GM10847 (cell line): ENCODE data around the gene MGAM2.

Experiments used
- POLR2A ChIP-seq: IDR thresholded peaks from 2 replicates; pipeline ENCODE4 v1.6.1; 2011; ENCODE audit not compliant: insufficient read length; ENCODE audit errors: extremely low read depth

MGAM2 gene

GRCh38 chr7:142185069-142185468 lies 73.6 kb downstream of the MGAM2 start:
- no peak for TF ChIP-seq POLR2A

- TF ChIP-seq POLR2A = no peak
These were observed 74.3 kb downstream of the MGAM2 start for GRCh38 chr7:142185801-142186200.

- no peak for TF ChIP-seq POLR2A
These were observed 76.6 kb downstream of the MGAM2 start for GRCh38 chr7:142188154-142188553.

- no peak for TF ChIP-seq POLR2A
These were observed 77.3 kb downstream of the MGAM2 start for GRCh38 chr7:142188846-142189245.

DNA sequence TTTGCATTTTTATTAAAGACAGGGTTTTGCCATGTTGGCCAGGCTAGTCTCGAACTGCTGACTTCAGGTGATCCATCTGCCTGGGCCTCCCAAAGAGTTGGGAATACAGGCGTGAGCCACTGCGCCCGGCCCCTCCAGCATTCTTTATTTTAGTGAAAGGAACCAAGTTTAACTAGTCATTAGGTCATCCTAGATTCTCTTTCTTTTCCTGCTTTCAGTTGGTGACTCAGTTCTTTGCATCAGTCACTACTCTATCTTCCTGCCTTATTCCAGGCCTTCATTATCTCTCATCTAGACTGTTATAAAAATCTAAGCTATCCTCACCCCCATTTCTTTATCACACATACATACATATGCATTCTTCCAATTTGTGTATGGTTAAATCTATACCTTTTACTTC lies 82.7 kb downstream of the MGAM2 start:
- no peak for TF ChIP-seq POLR2A

- no peak for TF ChIP-seq POLR2A
These were observed 84.7 kb downstream of the MGAM2 start for GRCh38 chr7:142196066-142196840.

DNA sequence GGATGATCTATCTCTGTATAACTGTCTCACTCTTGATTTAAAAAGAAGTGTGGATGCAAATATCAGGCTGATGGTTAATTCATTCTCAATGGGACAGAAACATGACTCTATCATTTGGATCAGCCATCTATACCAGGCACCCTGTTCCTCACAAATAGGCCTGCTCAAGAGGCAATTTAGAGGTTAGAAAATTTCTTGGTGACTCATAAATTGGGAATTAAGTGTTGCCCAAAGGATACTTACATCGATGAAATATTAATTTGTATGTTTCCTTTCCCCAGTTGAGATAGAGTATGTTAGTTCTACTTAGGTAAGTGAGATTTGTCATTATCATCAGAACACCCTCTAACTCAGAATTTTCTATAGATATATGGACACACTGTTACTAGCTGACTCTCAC lies 88.7 kb downstream of the MGAM2 start:
- no peak for TF ChIP-seq POLR2A

- no peak for TF ChIP-seq POLR2A
These were observed 117.1 kb downstream of the MGAM2 start for GRCh38 chr7:142228537-142229104.

DNA sequence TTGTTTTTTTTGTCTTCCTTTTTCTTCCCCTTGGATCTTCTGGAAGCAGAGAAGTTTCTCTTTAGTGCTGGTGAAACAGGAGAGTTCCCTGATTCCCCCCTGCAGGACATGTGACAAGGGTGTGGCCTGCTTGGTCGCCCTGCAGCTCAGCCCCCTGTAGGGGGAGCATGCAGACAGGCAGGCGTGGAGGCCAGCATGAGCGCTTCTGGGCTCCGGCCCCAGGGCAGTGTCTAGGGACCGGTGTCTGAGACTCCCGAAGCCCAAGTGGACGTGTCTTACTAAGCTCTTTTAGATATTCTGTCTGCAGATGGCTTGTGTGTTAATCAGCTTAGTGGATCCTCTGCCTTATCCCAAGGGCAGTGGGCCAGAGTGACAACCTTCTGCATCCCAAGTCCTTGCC lies 120.2 kb downstream of the MGAM2 start:
- TF ChIP-seq POLR2A = no peak

GRCh38 chr7:142240546-142240945 lies 129.0 kb downstream of the MGAM2 start:
- TF ChIP-seq POLR2A = no peak

- TF ChIP-seq POLR2A = no peak
These were observed 132.3 kb downstream of the MGAM2 start for GRCh38 chr7:142243823-142244222.

GRCh38 chr7:142248166-142249160 lies 136.9 kb downstream of the MGAM2 start:
- TF ChIP-seq POLR2A = no peak

DNA sequence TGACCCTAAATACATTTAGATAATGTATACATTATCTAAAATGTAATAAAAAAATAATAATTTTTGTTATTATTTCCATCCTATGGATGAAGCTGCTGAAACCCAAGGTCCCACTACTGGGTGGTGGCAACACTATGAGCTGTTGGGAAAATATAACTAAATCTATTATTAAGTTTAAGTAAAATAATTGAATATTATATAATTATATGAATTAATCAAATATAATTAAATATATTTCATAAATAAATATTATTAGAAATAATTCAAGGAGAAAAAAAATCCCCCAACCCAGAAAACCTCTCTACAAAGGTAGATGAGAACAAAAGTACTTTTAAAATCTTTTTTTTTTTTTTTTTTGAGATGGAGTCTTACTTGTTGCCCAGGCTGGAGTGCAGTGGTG lies 138.4 kb downstream of the MGAM2 start:
- TF ChIP-seq POLR2A = no peak

DNA sequence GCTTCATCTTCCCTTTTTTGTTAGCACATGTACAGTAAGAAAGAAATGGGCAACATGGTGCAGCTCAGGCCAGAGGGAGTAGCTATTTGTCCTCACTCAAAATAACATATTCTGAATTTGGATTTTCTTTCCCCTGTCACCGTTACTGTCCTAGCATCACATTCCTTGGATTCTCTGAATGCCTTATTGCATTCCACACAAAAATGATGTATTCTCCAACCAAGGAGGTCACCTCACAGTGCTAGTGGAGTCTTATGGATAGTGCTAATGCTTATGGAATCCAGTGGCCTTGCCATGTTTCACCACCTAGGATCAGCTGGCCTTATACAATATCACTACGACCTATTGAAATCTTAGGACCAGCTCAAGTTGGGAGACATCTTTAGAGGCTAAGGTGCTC lies 139.2 kb downstream of the MGAM2 start:
- TF ChIP-seq POLR2A = no peak

- TF ChIP-seq POLR2A = no peak
These were observed 146.4 kb downstream of the MGAM2 start, which contains the start of gene PRSS58 for GRCh38 chr7:142257958-142258357. PRSS58 (minus strand) TSS chr7:142258058; CDS start chr7:142257707, 351 bp downstream.

GRCh38 chr7:142263598-142264380 lies 152.3 kb downstream of the MGAM2 start:
- no peak for TF ChIP-seq POLR2A
